ENCODE results near the gene TRIM31.

DNA sequence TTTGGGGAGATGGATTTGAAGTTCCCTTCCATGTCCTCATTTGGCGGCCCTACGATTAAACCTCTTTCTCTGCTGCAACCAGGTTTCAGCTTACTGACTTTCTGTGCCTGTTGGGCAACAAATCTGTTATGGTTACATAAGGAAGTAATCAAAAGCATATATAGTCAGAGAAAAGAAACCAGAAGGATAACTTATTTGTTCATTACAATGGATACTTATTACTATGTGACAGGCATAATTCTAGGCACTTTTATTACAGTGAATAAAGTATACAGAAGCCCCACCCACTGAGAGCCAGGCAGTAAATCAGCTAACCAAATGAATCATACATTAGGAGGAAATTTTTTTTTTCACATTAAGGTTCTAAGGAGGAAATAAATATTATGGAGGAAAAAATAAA, 9.6 kb upstream of the TRIM31 start:
- no peak for TF ChIP-seq JUND (IDR thresholded peaks at IDR 0.05)
- TF ChIP-seq FOXA1 (IDR thresholded peaks at IDR 0.05) = no peak
- no peak for TF ChIP-seq REST (IDR thresholded peaks at IDR 0.05)
- no peak for TF ChIP-seq CTCF (IDR thresholded peaks at IDR 0.05; ENCODE audit: low read depth, low read length, missing input control)
